SK-N-SH (cell line): ENCODE results near the gene OTOP3. TPM values are rescaled to one million over a fixed set of nuclear protein-coding genes. Genes with fewer than 3 reads are reported as not detected.

Source experiments
- CTCF ChIA-PET: fragments of 300-600, 350-600 bp; formaldehyde crosslinking; extraction: SDS; loops from one replicate; lab custom pipeline; 2021; lab: Yijun Ruan, JAX
- POLR2A ChIA-PET: fragments of 350-600 bp; sonication (Branson Sonifier 250); formaldehyde crosslinking; extraction: SDS; loops from one replicate; lab custom pipeline; 2020; ENCODE audit warnings: antibody characterized with exemption, inconsistent platforms; lab: Yijun Ruan, JAX
- DNase-seq: peaks from one replicate; pipeline ENCODE4 v3.0.0; 2012
- H2AFZ ChIP-seq: fragments of 200-600 bp; sonication (generic); 2 replicates; pipeline ENCODE4 v1.8.1; 2016; ENCODE audit warnings: antibody characterized with exemption, mild to moderate bottlenecking, low read depth
- H3F3A ChIP-seq: fragments of 200-600 bp; sonication (generic); replicated peaks from 2 replicates; pipeline ENCODE3; 2016; ENCODE audit warnings: antibody characterized with exemption, mild to moderate bottlenecking; ENCODE audit not compliant: insufficient read depth
- H3K27ac ChIP-seq, 2 experiments: fragments of 200-500 bp in 1 of 2; fragments of 200-600 bp in 1 of 2; sonication (Bioruptor generic) in 1 of 2; sonication (generic), shearing (Covaris generic) in 1 of 2; 2 replicates each; pipeline versions ENCODE4 v1.5.1 to v1.6.1; 2014 to 2016; ENCODE audit warnings: low read depth in 2 of 2, inconsistent platforms in 1 of 2, low read length in 1 of 2, mild to moderate bottlenecking in 1 of 2, mixed read lengths in 1 of 2
- H3K27me3 ChIP-seq: fragments of 200-600 bp; sonication (generic), shearing (Covaris generic); 2 replicates; pipeline ENCODE4 v1.6.1; 2016; ENCODE audit warnings: mixed run types; ENCODE audit not compliant: insufficient read depth
- H3K36me3 ChIP-seq, 2 experiments: fragments of 200-500 bp in 1 of 2; fragments of 200-600 bp in 1 of 2; sonication (Bioruptor generic) in 1 of 2; sonication (generic) in 1 of 2; replicated peaks in 1 of 2; 2 replicates each; pipeline versions ENCODE3 to v1.5.1; 2014 to 2016; ENCODE audit warnings: low read length in 1 of 2, mild to moderate bottlenecking in 1 of 2; ENCODE audit not compliant: insufficient read depth in 2 of 2, control insufficient read depth in 1 of 2
- H3K4me1 ChIP-seq, 2 experiments: fragments of 200-500 bp in 1 of 2; fragments of 200-600 bp in 1 of 2; sonication (Bioruptor generic) in 1 of 2; sonication (generic), shearing (Covaris generic) in 1 of 2; 2 replicates each; pipeline versions ENCODE4 v1.5.1 to v1.6.1; 2014 to 2016; ENCODE audit warnings: low read depth in 1 of 2, low read length in 1 of 2, mixed run types in 1 of 2; ENCODE audit not compliant: insufficient read depth in 2 of 2, control insufficient read depth in 1 of 2
- H3K4me2 ChIP-seq: fragments of 200-600 bp; sonication (generic), shearing (Covaris generic); 2 replicates; pipeline ENCODE4 v1.6.1; 2017; ENCODE audit warnings: mixed run types
- H3K4me3 ChIP-seq, 2 experiments: fragments of 200-500 bp in 1 of 2; fragments of 200-600 bp in 1 of 2; sonication (Bioruptor generic) in 1 of 2; sonication (generic), shearing (Covaris generic) in 1 of 2; 2 replicates each; pipeline versions ENCODE4 v1.5.1 to v1.8.1; 2014 to 2016; ENCODE audit warnings: low read depth in 2 of 2, inconsistent platforms in 1 of 2, low read length in 1 of 2, mild to moderate bottlenecking in 1 of 2, mixed read lengths in 1 of 2, moderate library complexity in 1 of 2
- H3K79me2 ChIP-seq: fragments of 200-600 bp; sonication (generic); 2 replicates; pipeline ENCODE4 v1.8.1; 2017; ENCODE audit warnings: mild to moderate bottlenecking; ENCODE audit not compliant: insufficient read depth
- H3K9ac ChIP-seq: fragments of 200-600 bp; sonication (generic); 2 replicates; pipeline ENCODE4 v1.6.1; 2017; ENCODE audit warnings: mixed run types
- H3K9me2 ChIP-seq: fragments of 200-600 bp; sonication (generic); 2 replicates; pipeline ENCODE4 v1.6.1; 2017; ENCODE audit warnings: mixed run types
- H3K9me3 ChIP-seq: fragments of 200-600 bp; sonication (generic); 2 replicates; pipeline ENCODE4 v1.6.1; 2017; ENCODE audit warnings: mixed run types, mild to moderate bottlenecking, moderate library complexity
- H4K20me1 ChIP-seq: fragments of 200-600 bp; sonication (generic); 2 replicates; pipeline ENCODE4 v1.6.1; 2017; ENCODE audit warnings: mild to moderate bottlenecking, mixed run types; ENCODE audit not compliant: insufficient read depth
- CHD2 ChIP-seq: fragments of 150-350 bp; IDR thresholded peaks from 2 replicates; pipeline ENCODE4 v1.6.1; 2018; ENCODE audit warnings: low read length; ENCODE audit not compliant: partially characterized antibody
- ELF1 ChIP-seq: IDR thresholded peaks from 2 replicates; pipeline ENCODE4 v1.4.0; 2012
- EP300 ChIP-seq, 2 experiments: IDR thresholded peaks; 2 replicates each; pipeline versions ENCODE4 v1.4.0 to v1.6.1; 2012; ENCODE audit warnings: borderline replicate concordance in 1 of 2, low read depth in 1 of 2, low read length in 1 of 2
- FOSL2 ChIP-seq: IDR thresholded peaks from 2 replicates; pipeline ENCODE4 v1.4.0; 2012; ENCODE audit warnings: low read depth, mild to moderate bottlenecking, moderate library complexity, borderline replicate concordance
- FOXJ3 ChIP-seq: sonication (generic); formaldehyde crosslinking; IDR thresholded peaks from 2 replicates; pipeline ENCODE4 v1.5.1; 2020; ENCODE audit warnings: mild to moderate bottlenecking, missing genetic modification reagents
- GABPA ChIP-seq: IDR thresholded peaks from 2 replicates; pipeline ENCODE4 v1.4.0; 2012; ENCODE audit warnings: low read depth, mild to moderate bottlenecking
- JUND ChIP-seq: IDR thresholded peaks from 2 replicates; pipeline ENCODE4 v1.4.0; 2012
- MXI1 ChIP-seq: IDR thresholded peaks from 2 replicates; pipeline ENCODE4 v1.6.1; 2012; ENCODE audit warnings: mild to moderate bottlenecking, low read depth, low read length, improper control_type of control experiment
- NFIC ChIP-seq: IDR thresholded peaks from 2 replicates; pipeline ENCODE4 v1.4.0; 2012; ENCODE audit warnings: borderline replicate concordance
- NRF1 ChIP-seq: IDR thresholded peaks from 2 replicates; pipeline ENCODE4 v1.6.1; 2012; ENCODE audit warnings: low read depth, mild to moderate bottlenecking, low read length
- POLR2AphosphoS5 ChIP-seq: IDR thresholded peaks from 2 replicates; pipeline ENCODE4 v1.6.1; 2012; ENCODE audit warnings: low read depth, low read length
- RAD21 ChIP-seq: IDR thresholded peaks from 2 replicates; pipeline ENCODE4 v1.6.1; 2012; ENCODE audit warnings: mild to moderate bottlenecking, low read length
- RCOR1 ChIP-seq: fragments of 150-350 bp; IDR thresholded peaks from 2 replicates; pipeline ENCODE4 v1.6.1; 2017; ENCODE audit warnings: antibody characterized with exemption, low read length
- RFX5 ChIP-seq: IDR thresholded peaks from 2 replicates; pipeline ENCODE4 v1.6.1; 2012; ENCODE audit warnings: mild to moderate bottlenecking, improper control_type of control experiment, low read length
- RXRA ChIP-seq: IDR thresholded peaks from 2 replicates; pipeline ENCODE4 v1.4.0; 2012; ENCODE audit warnings: low read depth, mild to moderate bottlenecking, borderline replicate concordance
- SIN3A ChIP-seq: IDR thresholded peaks from 2 replicates; pipeline ENCODE4 v1.6.1; 2012; ENCODE audit warnings: low read depth, mild to moderate bottlenecking, low read length, moderate library complexity, borderline replicate concordance
- TAF1 ChIP-seq: IDR thresholded peaks from 2 replicates; pipeline ENCODE4 v1.6.1; 2012; ENCODE audit warnings: low read depth, mild to moderate bottlenecking, low read length, moderate library complexity, borderline replicate concordance
- TEAD4 ChIP-seq: IDR thresholded peaks from 2 replicates; pipeline ENCODE4 v1.4.0; 2012; ENCODE audit warnings: mild to moderate bottlenecking, borderline replicate concordance; ENCODE audit not compliant: insufficient read depth
- USF1 ChIP-seq: IDR thresholded peaks from 2 replicates; pipeline ENCODE4 v1.4.0; 2012; ENCODE audit warnings: low read depth, borderline replicate concordance
- USF2 ChIP-seq: fragments of 150-350 bp; IDR thresholded peaks from 2 replicates; pipeline ENCODE4 v1.6.1; 2017; ENCODE audit warnings: antibody characterized with exemption, low read length, low read depth, borderline replicate concordance
- YY1 ChIP-seq: IDR thresholded peaks from 2 replicates; pipeline ENCODE4 v1.4.0; 2012; ENCODE audit warnings: low read depth, mild to moderate bottlenecking
- WGBS: methylation state at CpG from one replicate; pipeline ENCODE4 v1.1.6; 2017; ENCODE audit warnings: low lambda C conversion rate; 5-methylcytosine and 5-hydroxymethylcytosine counted together
- polyA plus RNA-seq, 3 experiments: library from polyadenylated mRNA; depleted of rRNA; stranded (reverse); fragments of >200 nt; gene quantifications; 2 replicates each; pipeline ENCODE4 v1.2.3, GENCODE V29; 2012
- TF ChIP-seq, protein P1 (sequence below): fragments of 200-600 bp; sonication (generic); IDR thresholded peaks from 2 replicates; pipeline ENCODE4 v1.6.1; 2017; ENCODE audit warnings: antibody characterized with exemption, mild to moderate bottlenecking, moderate library complexity
- TF ChIP-seq, protein P2 (sequence below): IDR thresholded peaks from 2 replicates; pipeline ENCODE4 v1.4.0; 2012; ENCODE audit warnings: low read depth
- TF ChIP-seq, protein P3 (sequence below): IDR thresholded peaks from 2 replicates; pipeline ENCODE4; 2012
- TF ChIP-seq, protein P4 (sequence below): fragments of 150-350 bp; IDR thresholded peaks from 2 replicates; pipeline ENCODE4 v1.6.1; 2016; ENCODE audit warnings: mild to moderate bottlenecking, low read depth, low read length

The OTOP3 gene
- polyA plus RNA-seq, 1 of the 3 experiments (the other 2 are of a cell fraction) = not detected

- Histone ChIP-seq H3K9ac (no peak overlapping the region), H3K4me1 (no peaks in the 10 kb centered on the region; a peak in 1 of 4 replicates), H3K27ac (no peak overlapping the region; a peak in 1 of 4 replicates), H4K20me1 (no peaks in the 10 kb centered on the region), H2AFZ (no peak overlapping the region), H3K27me3 (no peaks in the 10 kb centered on the region), H3K4me3 (no peak overlapping the region), H3K9me3 (no peaks in the 10 kb centered on the region), H3K4me2 (no peak overlapping the region), H3F3A (no peaks in the 10 kb centered on the region), H3K79me2 (no peaks in the 10 kb centered on the region), H3K9me2 (no peaks in the 10 kb centered on the region), H3K36me3 (no peaks in the 10 kb centered on the region)
- WGBS = 21% methylated on average over 15 of the region's 23 CpGs
- ChIA-PET CTCF (interaction anchor here (0.6 to 11.0 kb wide), 55 partner anchors 9 to 471 kb away, joined by 3 to 295 read pairs (median 6); partner anchors contain the start of genes ARMC7, ATP5PD, CDR2L and HID1), POLR2A (interaction anchor here (0.7 to 4.9 kb wide), 12 partner anchors 10 to 169 kb away, joined by 3 to 49 read pairs (median 4); partner anchors contain the start of genes HID1, KCTD2, MRPL58 and NT5C)
- DNase-seq = peak; percentile 96
- TF ChIP-seq EP300 (IDR thresholded peaks at IDR 0.05; ENCODE audit: borderline replicate concordance in 1 of 2, low read depth in 1 of 2, low read length in 1 of 2) (no peak), JUND (no peak), FOXJ3 (CRISPR knock-in tag) (no peak), FOSL2 (no peak), POLR2AphosphoS5 (no peak), RCOR1 (peak; percentile 45; the same call in 1 of the 2 replicates), MXI1 (no peak), ELF1 (no peak), YY1 (no peak), TEAD4 (no peak), TAF1 (no peak), USF2 (no peak), RAD21 (peak; percentile 95), GABPA (no peak), NFIC (no peak), USF1 (no peak), RFX5 (peak; percentile 40; the same call in 1 of the 2 replicates), RXRA (no peak), NRF1 (no peak), SIN3A (no peak), CHD2 (no peak)
- TF ChIP-seq, protein P1, sequence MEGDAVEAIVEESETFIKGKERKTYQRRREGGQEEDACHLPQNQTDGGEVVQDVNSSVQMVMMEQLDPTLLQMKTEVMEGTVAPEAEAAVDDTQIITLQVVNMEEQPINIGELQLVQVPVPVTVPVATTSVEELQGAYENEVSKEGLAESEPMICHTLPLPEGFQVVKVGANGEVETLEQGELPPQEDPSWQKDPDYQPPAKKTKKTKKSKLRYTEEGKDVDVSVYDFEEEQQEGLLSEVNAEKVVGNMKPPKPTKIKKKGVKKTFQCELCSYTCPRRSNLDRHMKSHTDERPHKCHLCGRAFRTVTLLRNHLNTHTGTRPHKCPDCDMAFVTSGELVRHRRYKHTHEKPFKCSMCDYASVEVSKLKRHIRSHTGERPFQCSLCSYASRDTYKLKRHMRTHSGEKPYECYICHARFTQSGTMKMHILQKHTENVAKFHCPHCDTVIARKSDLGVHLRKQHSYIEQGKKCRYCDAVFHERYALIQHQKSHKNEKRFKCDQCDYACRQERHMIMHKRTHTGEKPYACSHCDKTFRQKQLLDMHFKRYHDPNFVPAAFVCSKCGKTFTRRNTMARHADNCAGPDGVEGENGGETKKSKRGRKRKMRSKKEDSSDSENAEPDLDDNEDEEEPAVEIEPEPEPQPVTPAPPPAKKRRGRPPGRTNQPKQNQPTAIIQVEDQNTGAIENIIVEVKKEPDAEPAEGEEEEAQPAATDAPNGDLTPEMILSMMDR = peak; percentile 91
- TF ChIP-seq, protein P2, sequence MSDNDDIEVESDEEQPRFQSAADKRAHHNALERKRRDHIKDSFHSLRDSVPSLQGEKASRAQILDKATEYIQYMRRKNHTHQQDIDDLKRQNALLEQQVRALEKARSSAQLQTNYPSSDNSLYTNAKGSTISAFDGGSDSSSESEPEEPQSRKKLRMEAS = no peak
- TF ChIP-seq, protein P3, sequence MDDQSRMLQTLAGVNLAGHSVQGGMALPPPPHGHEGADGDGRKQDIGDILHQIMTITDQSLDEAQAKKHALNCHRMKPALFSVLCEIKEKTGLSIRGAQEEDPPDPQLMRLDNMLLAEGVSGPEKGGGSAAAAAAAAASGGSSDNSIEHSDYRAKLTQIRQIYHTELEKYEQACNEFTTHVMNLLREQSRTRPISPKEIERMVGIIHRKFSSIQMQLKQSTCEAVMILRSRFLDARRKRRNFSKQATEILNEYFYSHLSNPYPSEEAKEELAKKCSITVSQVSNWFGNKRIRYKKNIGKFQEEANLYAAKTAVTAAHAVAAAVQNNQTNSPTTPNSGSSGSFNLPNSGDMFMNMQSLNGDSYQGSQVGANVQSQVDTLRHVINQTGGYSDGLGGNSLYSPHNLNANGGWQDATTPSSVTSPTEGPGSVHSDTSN = no peak
- TF ChIP-seq, protein P4, sequence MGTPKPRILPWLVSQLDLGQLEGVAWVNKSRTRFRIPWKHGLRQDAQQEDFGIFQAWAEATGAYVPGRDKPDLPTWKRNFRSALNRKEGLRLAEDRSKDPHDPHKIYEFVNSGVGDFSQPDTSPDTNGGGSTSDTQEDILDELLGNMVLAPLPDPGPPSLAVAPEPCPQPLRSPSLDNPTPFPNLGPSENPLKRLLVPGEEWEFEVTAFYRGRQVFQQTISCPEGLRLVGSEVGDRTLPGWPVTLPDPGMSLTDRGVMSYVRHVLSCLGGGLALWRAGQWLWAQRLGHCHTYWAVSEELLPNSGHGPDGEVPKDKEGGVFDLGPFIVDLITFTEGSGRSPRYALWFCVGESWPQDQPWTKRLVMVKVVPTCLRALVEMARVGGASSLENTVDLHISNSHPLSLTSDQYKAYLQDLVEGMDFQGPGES = no peak
These were observed 26.1 kb downstream of the OTOP3 start for GRCh38 chr17:74961657-74962350.
